Measurements from ENCODE around the gene TENM4.

DNA sequence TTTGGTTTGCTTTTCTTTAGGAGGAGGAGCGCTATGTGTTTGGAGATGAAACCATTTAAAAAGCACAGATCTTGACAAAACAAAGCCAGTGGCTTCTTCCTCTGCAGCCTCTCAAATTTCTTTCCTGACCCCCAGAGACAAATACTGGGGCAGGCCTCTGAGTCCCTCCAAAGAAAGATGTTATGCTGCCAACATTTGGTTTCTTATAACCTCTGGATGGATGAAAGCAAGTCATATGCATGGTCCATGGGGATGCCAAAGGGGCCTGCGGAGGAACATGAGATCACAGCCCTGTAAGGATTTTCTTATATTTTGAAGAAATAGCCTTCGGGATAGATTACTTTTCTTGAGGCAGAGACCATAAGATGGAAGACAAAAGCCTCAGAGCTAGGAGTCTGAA is 179.1 kb downstream of the TENM4 start:
- TF ChIP-seq ZNF175 (tag by site-specific recombination; IDR thresholded peaks at IDR 0.05) (no peak), ZNF580 (tag by site-specific recombination; IDR thresholded peaks at IDR 0.05) (no peak), ZNF785 (tag by site-specific recombination; IDR thresholded peaks at IDR 0.05) (no peak), ZNF138 (tag by site-specific recombination; IDR thresholded peaks at IDR 0.05; ENCODE audit: borderline replicate concordance) (no peak), ZBTB8A (tag by site-specific recombination; IDR thresholded peaks at IDR 0.05) (no peak)
